IPS DF 6.9 (cell line): ENCODE measurements around the gene MAEA.

Experiments used
- DNase-seq: peaks from one replicate; pipeline ENCODE4 v3.0.0-alpha.2; 2013; ENCODE audit warnings: low read depth, low spot score
- H3K27ac ChIP-seq: one replicate; pipeline ENCODE4 v1.5.1; 2013; ENCODE audit warnings: low read length, control low read depth
- H3K27me3 ChIP-seq: 2 replicates; pipeline ENCODE4 v1.6.1; 2013; ENCODE audit warnings: mild to moderate bottlenecking, low read length; ENCODE audit not compliant: control insufficient read depth, insufficient read depth
- H3K36me3 ChIP-seq: 2 replicates; pipeline ENCODE4 v1.6.1; 2013; ENCODE audit warnings: low read length; ENCODE audit not compliant: control insufficient read depth, insufficient read depth
- H3K4me1 ChIP-seq: 2 replicates; pipeline ENCODE4 v1.6.1; 2013; ENCODE audit warnings: low read length; ENCODE audit not compliant: control insufficient read depth, insufficient read depth
- H3K4me3 ChIP-seq: 2 replicates; pipeline ENCODE4 v1.5.1; 2013; ENCODE audit warnings: mild to moderate bottlenecking, low read length
- H3K9me3 ChIP-seq: 2 replicates; pipeline ENCODE4 v1.6.1; 2013; ENCODE audit warnings: low read length, inconsistent platforms; ENCODE audit not compliant: control insufficient read depth, insufficient read depth
- WGBS: extraction: QIAGEN DNeasy Blood & Tissue Kit; methylation state at CpG from one replicate; pipeline ENCODE4 v1.1.7; 2013; ENCODE audit warnings: mixed read lengths, missing lambda C conversion rate; ENCODE audit not compliant: insufficient read length, insufficient coverage; 5-methylcytosine and 5-hydroxymethylcytosine counted together

MAEA gene

GRCh38 chr4:1244978-1245471, 44.7 kb upstream of the MAEA start:
- H3K4me1 ChIP-seq: peaks cover 5% of the 10 kb centered on the region
- peaks cover 6% of the 10 kb centered on the region for H3K36me3 ChIP-seq
- H3K27ac ChIP-seq: no peak overlapping the region
- H3K27me3 ChIP-seq: no peaks in the 10 kb centered on the region
- H3K4me3 ChIP-seq: no peak overlapping the region
- no peaks in the 10 kb centered on the region for H3K9me3 ChIP-seq
- no CpG with 5 or more reads among the region's 19 CpGs for WGBS
- DNase-seq: no peak

- no peak for DNase-seq
- Histone ChIP-seq H3K9me3 (0 out of 2 replicates have a peak, but pooled peaks cover 2% of the 10 kb centered on the region), H3K4me3 (no peak overlapping the region), H3K27me3 (no peaks in the 10 kb centered on the region), H3K36me3 (peaks cover 6% of the 10 kb centered on the region), H3K27ac (no peak overlapping the region), H3K4me1 (peaks cover 6% of the 10 kb centered on the region)
- no CpG with 5 or more reads among the region's 26 CpGs for WGBS
These were observed 44.1 kb upstream of the MAEA start for GRCh38 chr4:1245481-1246051.

- no peak for DNase-seq
- Histone ChIP-seq H3K27me3 (no peaks in the 10 kb centered on the region), H3K4me3 (no peak overlapping the region), H3K4me1 (peaks cover 6% of the 10 kb centered on the region), H3K27ac (no peak overlapping the region), H3K36me3 (peaks cover 6% of the 10 kb centered on the region), H3K9me3 (0 out of 2 replicates have a peak, but pooled peaks cover 3% of the 10 kb centered on the region)
- no CpG with 5 or more reads among the region's 24 CpGs for WGBS
These were observed 43.4 kb upstream of the MAEA start for GRCh38 chr4:1246111-1246881.

DNA sequence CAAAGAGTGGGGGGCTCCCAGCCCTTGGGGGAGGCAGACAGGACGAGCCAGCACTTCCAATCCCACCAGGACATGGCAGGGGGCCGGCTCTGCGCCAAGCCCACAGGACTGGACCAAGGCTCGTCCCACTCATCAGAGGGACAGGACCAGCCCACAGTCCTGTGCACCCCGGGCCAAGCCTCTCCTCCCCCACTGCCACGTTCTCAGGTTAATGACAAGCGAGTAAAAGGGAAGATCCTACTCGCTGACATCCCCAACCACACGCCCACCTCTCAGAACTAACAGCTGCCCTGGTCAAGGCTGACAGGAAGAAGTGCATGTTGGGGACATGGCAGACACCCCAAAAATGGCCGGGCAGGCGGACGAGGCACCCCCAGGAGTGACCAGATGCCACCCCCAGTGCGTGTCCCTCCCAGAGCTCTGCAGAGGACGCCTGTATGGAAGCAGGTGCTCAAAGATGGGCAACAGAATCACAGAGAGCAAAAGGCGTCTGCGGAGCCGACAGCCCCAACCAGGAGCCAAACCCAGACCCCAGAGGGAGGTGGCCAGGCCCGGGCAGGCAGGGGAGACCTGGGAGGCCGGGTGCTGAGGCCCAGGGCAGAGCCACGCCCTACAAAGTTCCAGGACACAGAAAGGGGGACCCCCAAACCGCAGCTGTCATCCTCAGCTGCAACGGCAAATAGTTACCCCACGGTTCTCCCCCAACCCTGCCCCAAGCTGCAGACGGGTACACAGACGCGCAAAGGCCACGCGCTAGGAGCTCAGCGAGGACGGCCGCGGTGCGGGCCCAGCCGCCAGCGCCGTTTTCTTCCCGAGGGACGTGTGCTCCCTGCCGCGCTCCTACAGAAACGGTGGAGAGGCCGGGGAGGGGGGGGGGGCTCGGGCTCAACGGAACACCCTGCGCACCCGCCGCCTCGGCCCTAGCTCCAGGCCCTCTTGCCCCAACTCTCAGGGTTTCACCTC, 42.5 kb upstream of the MAEA start:
- no CpG with 5 or more reads among the region's 48 CpGs for WGBS

GRCh38 chr4:1247864-1248244, 41.8 kb upstream of the MAEA start:
- Histone ChIP-seq H3K36me3 (peaks cover 7% of the 10 kb centered on the region), H3K4me3 (peak overlapping the region; percentile 75), H3K4me1 (peaks cover 6% of the 10 kb centered on the region), H3K27ac (no peak overlapping the region), H3K27me3 (no peaks in the 10 kb centered on the region), H3K9me3 (0 out of 2 replicates have a peak, but pooled peaks cover 4% of the 10 kb centered on the region)
- DNase-seq: no peak
- WGBS: no CpG with 5 or more reads among the region's 40 CpGs

More for the DNA sequence above, 42.5 kb upstream of the MAEA start:
- peaks cover 6% of the 10 kb centered on the region for H3K4me1 ChIP-seq
- H3K9me3 ChIP-seq: 0 out of 2 replicates have a peak, but pooled peaks cover 4% of the 10 kb centered on the region
- no peak overlapping the region for H3K27ac ChIP-seq
- peaks cover 7% of the 10 kb centered on the region for H3K36me3 ChIP-seq
- no peak for DNase-seq
- no peaks in the 10 kb centered on the region for H3K27me3 ChIP-seq
- H3K4me3 ChIP-seq: peak overlapping the region; percentile 75; the same call in 1 of the 2 replicates

DNA sequence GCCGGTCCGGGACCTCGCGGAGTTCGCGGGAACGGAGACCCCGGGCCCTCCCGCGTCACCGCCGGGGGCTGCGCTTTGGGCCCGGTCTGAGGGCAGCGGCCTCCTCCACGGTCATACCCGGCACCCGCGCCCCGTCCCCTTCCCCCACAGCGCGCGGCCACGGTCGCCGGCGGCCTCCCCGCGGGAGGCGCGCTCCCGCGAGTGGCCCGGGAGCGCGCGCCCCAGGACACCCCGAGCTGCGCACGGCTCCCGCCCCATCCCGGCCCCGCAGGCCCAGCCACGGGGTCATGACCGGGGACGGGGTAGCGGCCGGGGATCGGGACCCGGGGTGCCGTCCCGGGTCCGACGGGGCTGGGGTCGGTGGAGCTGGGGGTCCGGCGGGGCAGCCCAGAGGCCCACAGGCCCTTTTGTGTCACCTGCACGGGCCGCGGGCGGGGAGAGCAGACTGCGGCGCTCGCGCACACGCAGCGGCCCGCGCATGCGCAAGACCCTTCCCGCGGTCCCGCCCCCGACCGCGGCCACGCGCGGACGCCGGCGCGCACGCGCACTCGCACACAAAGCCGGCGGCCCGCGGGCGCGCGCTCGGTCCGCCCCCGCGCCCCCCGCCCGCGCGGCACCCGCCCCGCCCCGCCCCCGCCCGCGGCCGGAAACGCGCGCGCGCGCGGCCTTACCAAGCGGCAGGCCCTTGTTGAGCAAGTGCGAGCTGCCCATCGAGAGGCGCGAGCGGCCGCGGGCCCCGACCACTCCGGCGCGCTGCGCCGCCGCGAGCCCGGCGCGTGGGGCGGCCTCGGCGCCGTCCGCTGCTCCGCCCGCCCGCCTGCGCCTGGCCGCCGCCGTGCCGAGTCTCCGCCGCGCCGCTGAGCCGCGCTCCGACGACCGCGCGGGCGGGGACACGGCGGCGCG, 41.2 kb upstream of the MAEA start, which contains the start of gene CTBP1:
TSS of gene CTBP1 (minus strand) at position 886 of the 903 bp plus-strand sequence. CDS start 7,799 bp downstream, outside the sequence.
- no peak for DNase-seq
- WGBS: no CpG with 5 or more reads among the region's 163 CpGs
- H3K4me3 ChIP-seq: peak within 1 kb of the TSS; percentile 76
- 0 out of 2 replicates have a peak, but pooled peaks cover 4% of the 10 kb centered on the region for H3K9me3 ChIP-seq
- H3K27me3 ChIP-seq: no peaks in the 10 kb centered on the region
- H3K36me3 ChIP-seq: peaks cover 7% of the 10 kb centered on the region
- peaks cover 6% of the 10 kb centered on the region for H3K4me1 ChIP-seq
- H3K27ac ChIP-seq: no peak within 1 kb of the TSS

DNA sequence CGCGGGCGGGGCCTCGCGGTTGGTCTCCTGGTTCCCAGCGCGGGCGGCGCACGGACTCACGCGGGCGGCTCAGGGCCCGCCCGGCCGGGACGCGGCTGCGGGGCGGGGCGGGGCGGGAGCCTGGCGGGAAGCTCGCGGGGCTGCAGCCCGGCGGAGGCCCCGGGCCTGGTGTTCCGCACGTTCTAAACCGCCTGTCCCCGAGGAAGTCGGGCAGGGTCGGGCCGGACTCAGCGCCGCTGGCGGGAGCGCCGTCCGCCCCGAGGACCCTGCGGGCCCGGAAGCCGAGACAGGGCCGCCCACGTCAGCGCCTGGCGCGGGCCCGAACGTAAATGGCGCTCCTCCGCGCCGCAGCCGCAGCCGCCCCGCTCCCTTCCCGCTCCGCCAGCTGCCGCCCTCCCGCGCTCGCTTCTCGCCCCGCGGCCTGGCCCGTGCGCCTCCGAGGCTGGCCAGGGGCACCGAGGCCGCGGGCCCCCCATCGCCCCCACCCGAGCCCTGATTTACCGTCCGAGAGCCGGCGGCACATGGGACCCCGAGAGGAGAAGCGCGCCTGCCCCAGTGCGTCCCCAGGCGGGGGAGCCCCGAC, 40.5 kb upstream of the MAEA start:
- WGBS: no CpG with 5 or more reads among the region's 86 CpGs
- DNase-seq: no peak
- peaks cover 6% of the 10 kb centered on the region for H3K4me1 ChIP-seq

DNA sequence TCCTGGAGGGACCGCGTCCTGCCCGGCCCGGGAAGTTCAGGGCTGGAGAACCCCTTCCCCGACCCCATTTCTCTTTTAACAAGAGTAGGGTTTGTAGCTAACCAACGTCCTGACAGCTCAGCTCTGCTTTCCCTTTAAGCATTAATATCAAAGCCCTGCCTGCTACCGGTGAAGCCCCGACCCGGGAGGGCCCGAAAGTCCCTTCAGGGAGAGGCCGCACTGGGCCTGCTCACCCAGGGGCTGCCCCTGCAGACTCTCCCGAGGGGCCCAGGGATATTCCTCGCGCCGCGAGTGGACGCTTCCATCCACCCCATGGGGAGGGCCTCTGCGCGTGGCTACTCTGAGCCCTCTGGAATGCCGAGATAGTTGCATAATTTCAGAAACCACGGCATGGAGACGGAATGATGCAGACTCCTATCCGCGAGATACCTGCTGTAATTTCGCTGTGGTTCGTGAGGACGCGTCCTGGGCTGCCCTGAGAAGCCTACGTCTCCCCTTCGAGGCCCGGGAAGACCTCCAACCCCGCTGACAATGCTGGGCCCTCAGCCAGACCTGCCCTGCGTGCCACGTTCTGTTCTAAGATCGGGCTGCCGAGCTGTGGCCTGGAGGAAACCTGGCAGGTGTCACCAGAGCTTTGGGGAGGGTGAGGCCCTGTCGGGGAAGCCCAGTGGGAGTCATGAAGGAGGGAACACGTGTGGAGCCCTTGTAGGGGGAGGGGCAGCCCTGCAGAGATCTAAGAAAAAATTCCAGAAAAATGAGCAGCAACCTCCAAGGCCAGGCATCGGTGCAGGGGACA, 39.8 kb upstream of the MAEA start:
- H3K27ac ChIP-seq: no peak overlapping the region
- H3K27me3 ChIP-seq: no peaks in the 10 kb centered on the region
- peak overlapping the region; percentile 76; the same call in 1 of the 2 replicates for H3K4me3 ChIP-seq
- H3K4me1 ChIP-seq: peaks cover 6% of the 10 kb centered on the region
- no peak for DNase-seq
- 0 out of 2 replicates have a peak, but pooled peaks cover 4% of the 10 kb centered on the region for H3K9me3 ChIP-seq
- peaks cover 7% of the 10 kb centered on the region for H3K36me3 ChIP-seq
- no CpG with 5 or more reads among the region's 39 CpGs for WGBS

More for the DNA sequence above, 40.5 kb upstream of the MAEA start:
- Histone ChIP-seq H3K27ac (no peak overlapping the region), H3K27me3 (no peaks in the 10 kb centered on the region), H3K9me3 (0 out of 2 replicates have a peak, but pooled peaks cover 4% of the 10 kb centered on the region), H3K4me3 (peak overlapping the region; percentile 76; the same call in 1 of the 2 replicates), H3K36me3 (peaks cover 7% of the 10 kb centered on the region)
